HG02943 (cell line): ENCODE measurements around the gene NQO2.
"Not testable (repeated sequence)": the region's sequence is repeated elsewhere in the genome, so short reads cannot be mapped to it uniquely, and the experiment has no call there.

Experiments used
- ATAC-seq: cut with Tn5 transposase; IDR thresholded peaks from one replicate; pipeline ENCODE4 v1.9.1; 2021; ENCODE audit warnings: mild to moderate bottlenecking, low read depth, moderate library complexity; ENCODE audit not compliant: unreplicated experiment

The NQO2 gene

DNA sequence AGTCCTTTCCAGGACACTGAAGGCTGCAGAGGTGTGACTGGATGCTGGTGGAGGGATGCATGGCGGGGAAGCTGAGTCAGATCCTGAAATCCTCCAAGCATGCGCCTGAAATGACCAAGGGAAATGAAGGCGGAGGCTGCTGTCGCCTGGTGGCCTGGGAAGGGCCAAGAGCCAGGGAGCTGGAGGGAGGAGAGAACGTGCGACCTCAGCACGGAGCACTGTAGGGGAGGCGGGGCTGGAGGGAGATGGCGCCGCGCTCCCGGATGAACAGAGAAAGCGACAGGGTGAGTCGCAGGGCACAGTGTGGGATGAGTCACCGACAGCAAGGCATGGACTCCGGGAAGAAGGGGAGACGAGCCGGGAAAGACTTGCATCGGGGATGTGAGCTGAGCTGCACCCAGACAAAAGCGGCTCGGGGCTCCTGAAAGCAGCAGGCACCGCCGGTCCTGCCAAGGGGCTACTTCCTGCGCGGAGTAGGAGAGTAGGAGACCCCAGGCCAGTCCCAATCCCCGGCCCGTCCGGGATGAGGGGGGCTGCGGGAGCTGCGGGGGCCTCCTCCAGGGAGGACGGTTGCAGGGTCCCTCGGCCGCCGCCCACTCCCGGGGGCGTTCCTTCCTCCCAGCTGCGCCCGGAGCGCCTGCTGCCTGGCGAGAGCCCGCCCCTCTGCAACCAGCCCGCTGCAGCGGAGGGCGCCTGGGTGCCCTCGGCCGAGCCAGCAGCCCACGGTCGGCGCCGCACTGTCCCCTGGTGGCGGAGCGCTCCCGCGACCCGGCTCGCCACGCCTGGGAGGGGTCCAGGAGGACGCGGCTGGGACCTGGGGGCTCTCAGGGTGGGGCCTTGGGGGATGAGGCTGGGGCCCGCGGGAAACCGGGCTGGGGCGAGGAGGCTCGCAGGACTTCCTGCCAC, 11.0 kb upstream of the NQO2 start:
- peak; percentile 54 for ATAC-seq

DNA sequence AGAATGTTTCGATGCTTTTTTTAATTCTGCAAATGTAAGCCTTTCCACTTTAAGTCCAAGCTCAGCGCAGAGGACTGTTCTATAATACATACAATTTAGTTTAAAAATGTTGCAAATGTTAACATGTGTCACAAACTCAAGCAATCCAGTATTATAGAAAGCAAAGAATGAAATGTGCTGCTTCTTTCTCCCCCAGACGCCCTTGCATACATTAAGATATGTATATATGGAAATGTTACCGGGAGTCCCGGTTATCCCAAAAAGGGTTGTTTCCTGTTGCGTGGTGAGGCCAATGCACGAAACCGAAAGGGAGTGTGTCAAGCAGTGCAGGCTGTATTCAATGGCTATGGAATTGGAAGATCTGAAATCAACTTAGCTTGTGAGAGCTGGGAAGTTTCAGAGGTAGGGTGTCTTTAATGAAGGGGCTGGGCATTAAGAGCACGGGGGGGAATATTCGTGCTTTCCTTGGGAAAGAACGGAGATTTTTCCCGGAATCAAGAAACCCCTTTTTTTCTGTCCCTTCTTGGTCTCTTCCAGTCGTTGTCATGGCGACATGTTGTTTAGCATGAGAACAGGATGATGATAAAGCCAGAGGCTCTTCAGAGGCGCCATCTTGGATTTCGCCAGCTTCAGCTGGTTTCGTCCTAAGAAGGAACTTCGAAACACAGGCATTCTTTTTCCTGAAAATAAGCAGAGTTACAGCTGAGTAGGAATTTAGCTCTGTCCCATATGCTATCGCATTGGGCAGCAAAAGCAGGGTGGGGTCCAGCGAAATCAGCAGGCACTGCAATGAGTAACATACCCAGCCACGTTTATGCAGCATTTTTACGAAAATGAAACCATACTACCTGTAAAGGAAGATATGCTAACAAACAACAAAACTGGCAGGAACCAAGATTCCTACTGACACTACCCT, 10.1 kb upstream of the NQO2 start:
- ATAC-seq = peak; percentile 74

DNA sequence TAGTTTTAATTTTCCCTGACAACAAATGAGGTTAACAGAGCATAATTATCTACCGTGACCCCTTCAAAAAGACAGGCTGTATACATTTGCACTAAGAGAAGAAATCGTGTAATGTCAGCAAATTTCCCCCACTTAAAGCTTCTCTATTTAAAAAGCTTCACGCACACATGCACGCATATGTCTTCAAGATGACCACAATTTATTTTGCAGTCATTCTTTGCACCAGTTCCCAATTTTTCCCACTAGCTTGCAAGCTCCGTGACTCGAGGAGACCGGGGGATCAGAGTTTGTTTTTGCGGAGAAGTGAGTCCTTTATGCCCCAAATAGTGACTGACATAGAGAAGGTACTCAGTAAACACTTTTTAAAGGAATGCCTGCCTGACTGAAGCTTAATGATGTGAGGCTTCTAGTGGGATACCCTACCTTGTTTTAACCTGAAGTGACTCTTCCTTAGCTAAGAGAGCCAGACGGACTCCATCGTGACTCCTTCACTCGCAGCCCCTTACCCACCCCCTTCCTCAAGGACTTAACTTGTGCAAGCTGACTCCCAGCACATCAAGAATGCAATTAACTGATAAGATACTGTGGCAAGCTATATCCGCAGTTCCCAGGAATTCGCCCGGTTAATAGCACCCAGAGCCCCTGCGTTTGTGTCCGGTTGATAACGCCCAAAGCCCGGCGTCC, 9.3 kb upstream of the NQO2 start:
- no peak for ATAC-seq

DNA sequence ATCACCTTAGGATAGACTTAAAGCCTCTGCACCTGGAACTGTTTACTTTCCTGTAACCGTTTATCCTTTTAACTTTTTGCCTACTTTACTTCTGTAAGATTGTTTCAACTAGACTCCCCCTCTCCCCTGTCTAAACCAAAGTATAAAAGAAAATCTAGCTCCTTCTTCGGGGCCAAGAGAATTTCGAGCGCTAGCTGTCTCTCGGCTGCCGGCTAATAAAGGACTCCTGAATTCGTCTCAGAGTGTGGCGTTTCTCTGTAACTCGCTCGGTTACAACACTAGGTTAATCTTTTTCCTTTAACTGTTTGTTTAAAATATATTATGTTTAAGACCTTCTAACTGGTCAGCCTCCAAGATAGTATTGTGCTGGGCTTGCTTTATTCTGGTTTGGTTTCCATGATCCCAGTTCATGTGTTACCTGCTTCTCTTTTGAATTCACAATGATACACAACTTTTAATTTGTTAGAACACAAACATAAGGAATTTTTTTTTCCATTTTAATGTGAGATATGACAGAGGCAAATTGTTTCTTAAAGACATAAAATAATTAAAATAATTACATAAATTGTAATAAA, 8.7 kb upstream of the NQO2 start:
- no peak for ATAC-seq

DNA sequence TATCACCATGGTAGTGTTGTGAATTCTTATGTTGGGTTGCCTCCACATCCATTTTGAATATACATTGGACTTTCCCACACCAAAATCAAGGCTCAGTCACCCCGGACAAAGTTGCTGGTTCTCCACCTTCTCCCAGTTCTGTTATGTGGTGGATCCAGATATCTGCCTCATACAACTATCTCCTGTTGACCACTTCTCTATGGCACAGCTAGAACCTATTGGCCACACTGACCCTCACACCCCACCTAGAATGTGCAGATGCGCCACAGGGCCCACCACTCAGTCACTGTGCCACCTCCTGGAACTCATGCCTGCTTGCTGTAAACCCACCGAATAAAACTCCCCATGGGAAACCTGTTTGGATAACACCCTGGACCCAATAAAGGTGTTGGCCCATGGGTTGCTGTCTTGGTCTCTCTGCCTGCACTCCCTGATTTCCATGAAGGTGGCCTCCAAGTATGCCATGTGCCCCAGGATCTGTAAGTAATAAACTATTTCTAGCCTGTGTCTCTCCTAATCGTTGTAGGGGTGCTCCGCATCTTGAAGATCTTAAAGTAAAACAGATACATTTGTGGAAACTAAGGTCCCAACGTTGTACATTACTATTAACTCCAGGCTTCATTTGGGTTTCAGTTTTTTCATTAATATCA, 7.2 kb upstream of the NQO2 start:
- ATAC-seq = no peak

DNA sequence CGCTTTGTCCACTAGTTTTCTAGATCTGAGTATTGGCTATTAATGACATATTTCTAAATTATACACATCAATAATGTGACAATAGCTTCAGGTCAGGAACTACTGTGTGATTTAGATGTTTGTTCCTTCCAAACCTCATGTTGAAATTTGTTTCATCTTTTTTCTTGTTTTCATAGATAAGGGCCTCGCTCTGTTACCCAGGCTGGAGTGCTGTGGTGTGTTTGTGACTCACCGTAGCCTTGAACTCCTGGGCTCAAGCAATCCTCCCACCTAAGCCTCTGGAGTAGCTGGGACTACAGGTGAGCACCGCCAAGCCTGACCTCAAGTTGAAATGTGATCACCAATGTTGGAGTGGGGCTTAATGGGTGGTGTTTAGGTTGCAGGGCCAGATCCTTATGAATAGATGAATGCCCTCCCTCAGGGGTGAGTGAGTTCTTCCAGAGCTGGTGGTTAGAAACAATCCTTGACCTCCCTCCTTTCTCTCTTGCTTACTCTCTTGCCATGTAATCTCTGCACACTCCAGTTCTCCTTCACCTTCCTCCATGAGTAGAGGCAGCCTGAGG, 5.9 kb upstream of the NQO2 start:
- no peak for ATAC-seq

DNA sequence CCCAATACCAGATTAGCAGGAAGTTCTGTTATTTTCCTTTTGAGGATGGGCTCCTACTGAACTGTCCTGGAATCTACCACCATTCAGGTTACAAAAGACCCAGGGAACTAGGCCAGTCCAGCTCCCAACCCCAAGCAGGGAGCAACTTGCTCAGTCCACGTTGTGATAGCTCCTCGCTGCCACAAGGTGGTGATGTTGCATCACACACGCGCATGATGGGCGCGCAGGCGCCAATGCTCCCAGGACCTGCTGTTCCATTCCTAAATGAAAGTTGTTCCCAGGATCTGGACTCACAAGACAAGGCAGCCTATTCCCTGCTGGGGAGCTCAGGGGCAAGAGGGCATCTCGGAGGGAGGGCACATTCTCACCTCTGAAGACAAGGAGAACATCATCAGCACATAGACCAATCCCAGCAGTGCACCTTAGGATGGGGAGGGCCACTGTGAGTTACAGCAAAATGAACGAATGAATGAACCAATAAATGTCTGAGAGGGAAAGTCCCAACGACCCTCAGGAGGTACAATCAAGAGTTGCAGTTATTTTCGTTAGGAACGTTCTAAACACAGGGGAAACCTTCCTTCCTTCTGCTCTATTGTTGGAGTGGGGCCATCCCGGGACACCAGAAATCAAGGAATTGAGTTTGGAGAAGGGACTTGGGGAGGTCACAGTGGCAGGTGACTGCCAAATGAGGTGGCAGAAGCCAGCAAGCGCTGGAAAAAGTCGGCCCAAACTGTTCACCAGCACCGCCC, 1.3 kb upstream of the NQO2 start:
- not testable (repeated sequence) for ATAC-seq

DNA sequence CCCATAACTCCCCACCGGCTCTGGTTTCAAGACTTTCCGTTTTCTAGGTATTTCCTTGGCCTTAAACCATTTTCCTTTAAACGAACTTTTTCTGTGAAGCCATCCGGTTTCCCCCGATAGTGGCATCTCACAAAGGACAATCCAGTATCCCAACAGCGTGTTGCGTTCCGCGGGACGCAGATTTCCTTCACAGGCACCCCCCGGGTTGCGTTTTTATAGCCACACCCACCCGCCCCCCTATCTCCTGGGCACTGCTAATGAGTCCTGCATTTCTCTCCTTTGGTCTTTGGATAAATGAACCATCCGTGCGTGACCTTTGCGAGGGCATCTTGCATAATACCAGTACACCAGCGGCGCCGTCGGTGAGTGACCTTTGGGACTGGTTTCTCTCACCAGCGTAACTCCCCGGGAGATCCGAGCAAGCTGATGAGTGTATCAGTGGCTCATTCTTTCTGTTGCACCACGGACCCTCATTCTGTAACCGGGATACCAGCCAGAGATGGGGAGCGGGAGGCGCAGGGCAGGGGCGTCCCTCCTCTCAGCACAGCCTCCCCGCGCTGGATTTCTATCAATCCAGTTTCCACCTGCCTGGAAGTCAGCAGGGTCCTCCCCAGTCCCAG, 586 bp upstream of the NQO2 start:
- peak; percentile 26 for ATAC-seq

DNA sequence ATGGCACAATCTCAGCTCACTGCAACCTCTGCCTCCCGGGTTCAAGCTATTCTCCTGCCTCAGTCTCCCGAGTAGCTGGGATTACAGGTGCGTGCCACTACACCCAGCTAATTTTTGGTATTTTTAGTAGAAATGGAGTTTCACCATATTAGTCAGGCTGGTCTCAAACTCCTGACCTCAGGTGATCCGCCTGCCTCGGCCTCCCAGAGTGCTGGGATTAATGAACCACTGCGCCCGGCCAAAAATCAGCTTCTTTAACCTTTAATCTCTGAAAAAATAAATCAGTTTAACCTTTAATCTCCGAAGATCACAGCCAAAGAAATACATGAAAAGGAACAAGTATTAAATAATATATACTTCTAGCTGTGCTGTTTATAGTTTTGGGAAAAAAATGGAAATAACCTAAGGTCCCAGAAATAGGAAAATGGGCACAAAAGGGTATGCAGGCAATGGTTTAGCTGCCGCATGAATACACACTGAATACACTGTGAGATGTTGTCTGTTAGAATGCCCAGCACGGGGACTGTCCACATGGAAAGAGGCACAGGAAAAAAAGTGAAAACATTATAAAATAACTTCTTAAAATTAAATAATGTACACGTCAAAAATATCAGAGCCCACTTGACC, 1.6 kb downstream of the NQO2 start:
- no peak for ATAC-seq

DNA sequence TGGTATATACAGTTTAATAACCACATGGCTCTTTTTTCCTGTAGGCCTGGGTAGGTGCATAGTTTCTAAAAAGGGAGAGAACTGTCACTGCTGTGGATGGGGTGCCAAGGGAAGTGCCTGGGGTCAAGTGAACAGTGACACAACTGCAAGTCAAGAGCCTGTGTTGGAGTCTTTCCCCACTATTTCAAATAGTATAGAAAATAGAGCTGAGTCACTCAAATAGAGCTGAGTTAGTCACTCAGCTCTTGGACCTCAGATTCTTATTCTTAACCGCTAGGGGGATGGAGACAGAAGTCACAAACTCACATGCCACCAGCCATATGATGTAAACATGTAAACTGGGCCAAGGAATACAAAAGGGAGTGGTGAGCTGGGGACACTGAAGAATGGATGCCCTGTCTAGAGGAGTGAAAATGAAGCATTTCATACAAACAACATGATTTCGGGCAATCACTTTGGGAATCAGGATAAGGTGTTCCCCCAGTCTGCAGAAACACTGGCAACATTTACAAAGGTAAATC, 2.1 kb downstream of the NQO2 start:
- no peak for ATAC-seq

DNA sequence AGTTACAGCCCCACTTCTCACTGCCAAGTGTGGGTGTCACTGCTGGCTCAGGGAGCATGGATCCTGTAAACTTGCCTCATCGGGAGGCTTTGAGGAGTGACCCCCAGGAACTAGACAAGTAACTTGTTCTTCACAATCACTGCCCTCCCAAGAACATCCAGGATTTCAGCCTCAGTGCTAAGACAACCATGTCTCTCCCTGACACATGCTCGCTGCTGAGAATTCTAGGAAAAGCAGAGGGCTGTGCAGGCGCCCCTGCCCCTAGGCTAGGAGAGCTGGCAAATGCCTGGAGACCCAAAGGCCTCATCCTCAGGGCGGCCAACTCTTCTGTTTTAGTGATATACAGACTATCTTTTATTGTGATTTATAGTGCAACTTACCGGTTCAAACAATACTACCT, 3.5 kb downstream of the NQO2 start:
- ATAC-seq = not testable (repeated sequence)

DNA sequence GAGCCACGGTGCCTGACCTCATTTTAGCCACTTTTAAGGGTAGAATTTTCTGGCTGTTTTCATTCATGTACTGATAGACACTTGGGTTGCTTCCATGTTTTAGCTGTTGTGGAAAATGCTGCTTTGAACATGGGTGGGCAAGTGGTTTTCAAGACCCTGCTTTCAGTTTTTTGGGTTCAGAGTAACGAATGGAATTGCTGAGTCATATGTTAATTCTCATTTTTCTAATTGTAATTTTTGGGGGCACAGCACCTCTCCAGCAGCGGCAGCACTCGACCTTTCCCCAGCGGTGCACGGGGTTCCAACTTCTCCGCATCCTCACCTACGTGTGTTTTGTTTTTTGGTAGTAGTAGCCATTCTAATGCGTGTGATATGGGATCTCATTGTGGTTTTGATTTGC, 5.4 kb downstream of the NQO2 start:
- no peak for ATAC-seq

DNA sequence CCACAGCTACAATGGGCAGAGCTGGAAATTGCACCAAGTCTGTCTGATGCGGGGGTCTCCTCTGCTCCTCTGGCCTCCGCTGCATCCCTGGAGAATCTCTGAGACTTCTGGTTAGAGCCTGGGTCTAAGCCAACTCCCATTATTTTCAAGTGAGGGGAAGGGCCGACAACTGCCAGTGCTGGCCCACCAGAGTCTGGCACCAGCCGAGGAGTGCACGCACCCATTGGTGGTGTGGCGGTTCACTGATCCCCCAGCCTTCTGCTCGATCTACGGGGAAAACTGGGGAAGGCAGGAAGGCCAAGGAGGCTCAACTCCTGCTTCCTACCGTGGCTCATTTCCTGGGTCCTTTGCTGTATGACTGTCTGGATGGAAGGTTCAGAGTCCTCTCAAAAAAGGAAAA, 6.2 kb downstream of the NQO2 start:
- ATAC-seq = no peak

DNA sequence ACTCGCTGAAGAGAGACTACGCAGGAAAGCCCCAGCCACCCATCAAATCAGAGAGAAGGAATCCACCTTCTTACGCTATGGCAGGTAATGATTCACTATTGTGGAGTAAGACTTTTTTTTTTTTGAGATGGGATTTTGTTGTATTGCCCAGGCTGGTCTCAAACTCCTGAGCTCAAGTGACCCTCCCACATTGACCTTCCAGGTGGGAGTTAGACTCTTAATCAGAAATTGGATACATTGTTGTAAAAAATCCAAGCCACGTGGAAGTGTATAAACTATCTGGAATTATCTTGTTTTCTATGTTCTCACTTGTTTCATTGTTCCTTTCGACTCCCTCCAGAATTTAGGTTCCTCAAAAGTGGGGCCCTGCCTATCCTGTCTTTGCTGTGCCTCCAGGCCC, 6.8 kb downstream of the NQO2 start:
- no peak for ATAC-seq

DNA sequence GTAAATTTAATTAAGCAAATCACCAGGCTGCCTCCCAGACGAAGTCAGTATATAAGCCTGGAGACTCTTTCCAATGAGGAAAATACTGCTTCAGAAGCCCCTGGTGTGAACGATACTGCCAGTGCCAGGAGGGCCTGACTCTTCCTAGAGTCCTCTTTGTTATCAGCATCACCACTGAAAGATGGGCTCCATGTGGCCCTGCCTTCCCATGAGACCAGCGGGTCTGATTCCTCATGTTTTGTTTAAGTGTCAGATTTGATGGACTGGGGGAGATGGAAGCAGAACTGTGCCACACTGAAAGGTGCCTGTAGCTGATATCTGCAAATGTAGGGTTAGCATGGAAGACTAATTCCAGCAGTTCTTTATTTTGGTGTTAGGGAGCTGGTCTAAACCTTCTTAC, 7.9 kb downstream of the NQO2 start:
- ATAC-seq = no peak

DNA sequence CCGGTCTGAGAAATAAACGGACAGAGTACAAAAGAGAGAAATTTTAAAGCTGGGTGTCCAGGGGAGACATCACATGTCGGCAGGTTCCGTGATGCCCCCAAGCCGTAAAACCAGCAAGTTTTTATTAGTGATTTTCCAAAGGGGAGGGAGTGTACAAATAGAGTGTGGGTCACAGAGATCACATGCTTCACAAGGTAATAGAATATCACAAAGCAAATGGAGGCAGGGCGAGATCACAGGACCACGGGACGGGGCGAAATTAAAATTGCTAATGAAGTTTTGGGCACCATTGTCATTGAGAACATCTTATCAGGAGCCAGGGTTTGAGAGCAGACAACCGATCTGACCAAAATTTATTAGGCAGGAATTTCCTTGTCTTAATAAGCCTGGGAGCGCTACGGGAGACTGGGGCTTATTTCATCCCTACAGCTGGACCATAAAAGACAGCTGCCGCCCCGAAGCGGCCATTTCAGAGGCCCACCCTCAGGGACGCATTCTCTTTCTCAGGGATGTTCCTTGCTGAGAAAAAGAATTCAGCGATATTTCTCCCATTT, 9.1 kb downstream of the NQO2 start:
- ATAC-seq = not testable (repeated sequence)

DNA sequence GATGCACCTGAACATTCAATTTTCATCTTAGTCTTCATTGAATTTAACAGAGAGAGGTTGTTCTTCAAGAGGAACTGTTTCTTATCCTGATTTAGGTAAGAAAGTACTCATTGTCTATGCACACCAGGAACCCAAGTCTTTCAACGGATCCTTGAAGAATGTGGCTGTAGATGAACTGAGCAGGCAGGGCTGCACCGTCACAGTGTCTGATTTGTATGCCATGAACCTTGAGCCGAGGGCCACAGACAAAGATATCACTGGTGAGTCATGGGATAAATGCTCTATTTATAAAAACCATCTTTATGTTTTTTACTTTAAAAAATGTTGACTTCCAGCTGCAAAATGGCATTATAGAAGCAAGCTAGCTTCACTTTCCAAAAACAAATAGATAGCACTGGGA, 10.2 kb downstream of the NQO2 start:
- no peak for ATAC-seq

DNA sequence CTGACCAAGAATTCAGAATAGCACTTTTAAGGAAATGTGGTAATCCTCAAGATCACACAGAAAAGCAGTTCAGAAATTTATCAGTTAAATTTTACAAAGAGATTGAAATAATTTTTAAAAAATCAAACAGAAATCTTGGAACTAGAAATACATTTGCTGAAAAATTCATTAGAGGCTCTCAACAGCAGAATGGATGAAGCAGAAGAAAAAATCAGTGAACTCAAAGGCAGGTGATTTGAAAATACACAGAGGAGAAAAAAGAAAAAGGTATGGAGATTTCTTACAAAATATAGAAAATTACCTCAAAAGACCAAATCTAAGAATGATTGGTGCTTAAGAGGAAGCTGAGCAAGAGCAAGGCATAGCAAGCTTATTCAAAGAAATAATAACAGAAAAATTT, 11.5 kb downstream of the NQO2 start:
- no peak for ATAC-seq
